HepG2 (cell line): ENCODE results near the gene MCM8. TPM values are rescaled to one million over a fixed set of nuclear protein-coding genes. Genes with fewer than 3 reads are reported as not detected.

Experiments used
- BCL3 ChIP-seq: sonication (generic); formaldehyde crosslinking; IDR thresholded peaks from 2 replicates; pipeline ENCODE4 v1.5.1; 2020; ENCODE audit warnings: mild to moderate bottlenecking, missing genetic modification reagents, moderate library complexity
- CEBPG ChIP-seq: IDR thresholded peaks from 2 replicates; pipeline ENCODE4 v1.6.1; 2016
- CENPT ChIP-seq: sonication (generic); formaldehyde crosslinking; IDR thresholded peaks from 2 replicates; pipeline ENCODE4 v1.8.0; 2022; ENCODE audit warnings: low read depth, mild to moderate bottlenecking, moderate library complexity, missing genetic modification reagents
- CREBL2 ChIP-seq: sonication (generic); formaldehyde crosslinking; IDR thresholded peaks from 2 replicates; pipeline ENCODE4 v1.8.1; 2023; ENCODE audit warnings: missing genetic modification reagents, mild to moderate bottlenecking, borderline replicate concordance
- E2F1 ChIP-seq: sonication (generic); formaldehyde crosslinking; IDR thresholded peaks from 2 replicates; pipeline ENCODE4 v1.5.0; 2020; ENCODE audit warnings: missing genetic modification reagents
- FOXC1 ChIP-seq: sonication (generic); formaldehyde crosslinking; IDR thresholded peaks from 2 replicates; pipeline ENCODE4 v1.8.0; 2022; ENCODE audit warnings: mild to moderate bottlenecking, missing genetic modification reagents, borderline replicate concordance
- GTF2F1 ChIP-seq: fragments of 150-350 bp; IDR thresholded peaks from 2 replicates; pipeline ENCODE4 v1.6.1; 2014; ENCODE audit warnings: low read length
- GTF3A ChIP-seq: sonication (generic); formaldehyde crosslinking; conservative IDR thresholded peaks from 2 replicates; pipeline ENCODE4 v1.4.0; 2020; ENCODE audit warnings: mild to moderate bottlenecking, missing genetic modification reagents
- HNF4A ChIP-seq: sonication (generic); formaldehyde crosslinking; IDR thresholded peaks from 2 replicates; pipeline ENCODE4 v1.4.0; 2020; ENCODE audit warnings: missing genetic modification reagents
- KDM4B ChIP-seq: sonication (generic); formaldehyde crosslinking; IDR thresholded peaks from 2 replicates; pipeline ENCODE4 v1.4.0; 2020; ENCODE audit warnings: missing genetic modification reagents
- KMT2A ChIP-seq: sonication (generic); formaldehyde crosslinking; IDR thresholded peaks from 2 replicates; pipeline ENCODE4 v1.4.0; 2020; ENCODE audit warnings: missing genetic modification reagents
- LBX2 ChIP-seq: sonication (generic); formaldehyde crosslinking; IDR thresholded peaks from 2 replicates; pipeline ENCODE4 v1.5.0; 2020; ENCODE audit warnings: missing genetic modification reagents, mild to moderate bottlenecking, borderline replicate concordance
- NFKBIZ ChIP-seq: IDR thresholded peaks from 2 replicates; pipeline ENCODE4 v1.6.1; 2018; ENCODE audit warnings: missing genetic modification reagents, missing compliant biosample characterization
- NPAS2 ChIP-seq: sonication (generic); formaldehyde crosslinking; IDR thresholded peaks from 2 replicates; pipeline ENCODE4 v1.8.0; 2022; ENCODE audit warnings: mild to moderate bottlenecking, missing genetic modification reagents, borderline replicate concordance
- PCBP1 ChIP-seq: fragments of 200-400 bp; formaldehyde crosslinking; IDR thresholded peaks from 2 replicates; pipeline ENCODE4 v1.6.1; 2017; ENCODE audit warnings: mild to moderate bottlenecking, low read depth, low read length, borderline replicate concordance
- PLSCR1 ChIP-seq: sonication (generic); formaldehyde crosslinking; IDR thresholded peaks from 2 replicates; pipeline ENCODE4 v1.5.0; 2020; ENCODE audit warnings: missing genetic modification reagents, mild to moderate bottlenecking, borderline replicate concordance
- SP140L ChIP-seq: sonication (generic); formaldehyde crosslinking; IDR thresholded peaks from 2 replicates; pipeline ENCODE4 v1.4.0; 2020; ENCODE audit warnings: missing genetic modification reagents, borderline replicate concordance
- TBP ChIP-seq: sonication (generic); formaldehyde crosslinking; IDR thresholded peaks from 2 replicates; pipeline ENCODE4 v1.5.0; 2020; ENCODE audit warnings: missing genetic modification reagents
- THYN1 ChIP-seq: sonication (generic); formaldehyde crosslinking; IDR thresholded peaks from 2 replicates; pipeline ENCODE4 v1.8.1; 2023; ENCODE audit warnings: low read depth, mild to moderate bottlenecking, moderate library complexity, missing genetic modification reagents, borderline replicate concordance
- ZNF275 ChIP-seq: sonication (generic); formaldehyde crosslinking; IDR thresholded peaks from 2 replicates; pipeline ENCODE4 v1.8.0; 2022; ENCODE audit warnings: missing genetic modification reagents, mild to moderate bottlenecking, inconsistent platforms, borderline replicate concordance
- ZNF768 ChIP-seq: sonication (generic); formaldehyde crosslinking; IDR thresholded peaks from 2 replicates; pipeline ENCODE4 v1.4.0; 2020; ENCODE audit warnings: missing genetic modification reagents
- polyA plus RNA-seq, 8 experiments: library from polyadenylated mRNA; depleted of rRNA in 3 of 8; stranded (reverse) in 7 of 8; unstranded in 1 of 8; fragments of >200 nt; fragmentation: Illumina TruSeq in 4 of 8; extraction: Trizol in 4 of 8; gene quantifications; 2 replicates each; pipeline versions ENCODE4 v1.2.1 to v1.2.3, GENCODE V29; 2011 to 2016; ENCODE audit warnings: low read depth in 4 of 8, missing spikeins in 1 of 8, mixed read lengths in 1 of 8; ENCODE audit not compliant: insufficient read depth in 1 of 8
- total RNA-seq, 5 experiments: library from RNA; depleted of rRNA; stranded (reverse); fragments of >200 nt; fragmentation: Illumina TruSeq; extraction: Trizol; gene quantifications; 2 replicates each; pipeline ENCODE4 v1.2.3, GENCODE V29; 2016; ENCODE audit warnings: low read depth in 1 of 5
- TF ChIP-seq, protein P1 (sequence below): IDR thresholded peaks from 2 replicates; pipeline ENCODE4 v1.6.1; 2016; ENCODE audit warnings: mild to moderate bottlenecking

MCM8 gene
- total and polyA plus RNA-seq, 2 of the 13 experiments (the other 11 are each of a cell fraction or from before 2014, with no cell fraction given): 11.5 to 59.3 TPM

- TF ChIP-seq BCL3: no peak
- peak; percentile 84 for TF ChIP-seq CEBPG
- no peak for TF ChIP-seq CREBL2 (CRISPR knock-in tag)
- TF ChIP-seq ZNF275 (CRISPR knock-in tag): no peak
- peak; percentile 97 for TF ChIP-seq HNF4A (CRISPR knock-in tag)
- TF ChIP-seq, protein P1, sequence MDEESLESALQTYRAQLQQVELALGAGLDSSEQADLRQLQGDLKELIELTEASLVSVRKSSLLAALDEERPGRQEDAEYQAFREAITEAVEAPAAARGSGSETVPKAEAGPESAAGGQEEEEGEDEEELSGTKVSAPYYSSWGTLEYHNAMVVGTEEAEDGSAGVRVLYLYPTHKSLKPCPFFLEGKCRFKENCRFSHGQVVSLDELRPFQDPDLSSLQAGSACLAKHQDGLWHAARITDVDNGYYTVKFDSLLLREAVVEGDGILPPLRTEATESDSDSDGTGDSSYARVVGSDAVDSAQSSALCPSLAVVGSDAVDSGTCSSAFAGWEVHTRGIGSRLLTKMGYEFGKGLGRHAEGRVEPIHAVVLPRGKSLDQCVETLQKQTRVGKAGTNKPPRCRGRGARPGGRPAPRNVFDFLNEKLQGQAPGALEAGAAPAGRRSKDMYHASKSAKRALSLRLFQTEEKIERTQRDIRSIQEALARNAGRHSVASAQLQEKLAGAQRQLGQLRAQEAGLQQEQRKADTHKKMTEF: peak; percentile 93
- no peak; the same call in 1 of the 2 replicates for TF ChIP-seq E2F1 (CRISPR knock-in tag)
- TF ChIP-seq FOXC1 (CRISPR knock-in tag): no peak
- no peak for TF ChIP-seq GTF3A (CRISPR knock-in tag)
- TF ChIP-seq TBP (CRISPR knock-in tag): no peak
- TF ChIP-seq SP140L (CRISPR knock-in tag): no peak
- TF ChIP-seq NFKBIZ (CRISPR knock-in tag): peak; percentile 85
- TF ChIP-seq KDM4B (CRISPR knock-in tag): 0 out of 2 replicates have a peak, but pooled peaks have one; percentile 63
- no peak for TF ChIP-seq PLSCR1 (CRISPR knock-in tag)
- TF ChIP-seq NPAS2 (CRISPR knock-in tag): no peak
- TF ChIP-seq PCBP1: no peak
- TF ChIP-seq CENPT: no peak
- no peak for TF ChIP-seq LBX2 (CRISPR knock-in tag)
- no peak for TF ChIP-seq ZNF768
- TF ChIP-seq KMT2A (CRISPR knock-in tag): peak; percentile 53; the same call in 1 of the 2 replicates
- peak; percentile 82; the same call in 1 of the 2 replicates for TF ChIP-seq THYN1 (CRISPR knock-in tag)
- TF ChIP-seq GTF2F1: no peak
These were observed 57.2 kb downstream of the MCM8 start (continued) for GRCh38 chr20:6007529-6008103.
